GM19043 (cell line): Measurements from ENCODE around the gene ZGLP1.

Source experiments
- ATAC-seq: cut with Tn5 transposase; IDR thresholded peaks from one replicate; pipeline ENCODE4 v1.9.1; 2021; ENCODE audit warnings: low read depth; ENCODE audit not compliant: unreplicated experiment

Gene ZGLP1

DNA sequence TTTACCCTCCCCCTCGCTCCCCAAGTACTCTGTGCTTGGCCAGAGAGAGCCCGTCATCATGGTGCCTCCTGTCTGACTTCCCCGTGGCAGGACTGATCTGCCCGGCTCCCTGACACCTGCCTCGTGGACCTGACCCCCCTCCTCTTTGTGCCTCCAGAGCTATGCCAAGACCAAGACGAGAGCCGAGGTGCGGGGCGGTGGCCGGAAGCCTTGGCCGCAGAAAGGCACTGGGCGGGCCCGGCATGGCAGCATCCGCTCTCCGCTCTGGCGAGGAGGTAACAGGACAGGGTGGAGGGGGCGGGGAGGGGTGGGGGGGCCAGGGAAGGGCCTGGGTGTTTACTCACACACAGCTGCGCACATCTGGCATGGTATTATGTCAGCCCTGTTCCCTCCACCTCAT lies 53.1 kb downstream of the ZGLP1 start:
- ATAC-seq: no peak

DNA sequence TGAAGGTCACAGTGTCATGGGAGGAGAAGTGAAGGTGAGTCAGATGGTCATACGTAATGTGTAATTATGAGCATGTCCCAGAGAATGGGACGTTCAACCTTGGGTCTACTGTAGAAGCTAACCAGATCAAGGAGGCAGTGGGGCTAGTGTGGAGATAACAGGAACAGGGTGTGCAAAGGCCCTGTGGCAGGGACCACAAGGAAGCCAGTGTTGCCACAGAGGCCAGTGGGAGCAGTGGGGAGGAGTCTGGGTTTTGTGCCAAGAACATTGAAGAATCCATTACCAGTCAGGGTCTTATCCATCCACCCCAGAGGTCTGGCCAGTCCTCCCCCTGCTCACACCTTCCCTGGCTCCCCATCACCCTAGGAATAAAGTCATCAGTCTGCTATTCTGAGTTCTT lies 54.3 kb downstream of the ZGLP1 start:
- no peak for ATAC-seq
